Globus pallidus (tissue), 1 donor: ENCODE data around the gene EIF2B5.
A peak's percentile ranks its signal among the peaks of the same experiment; 100 is the strongest.
"Not testable (repeated sequence)": the region's sequence is repeated elsewhere in the genome, so short reads cannot be mapped to it uniquely, and the experiment has no call there.

Experiments
- DNase-seq: peaks from one replicate; pipeline ENCODE4 v3.0.0-alpha.2; 2015; ENCODE audit warnings: low spot score

The EIF2B5 gene

GRCh38 chr3:184135149-184135910, at the start of gene EIF2B5:
TSS of gene EIF2B5 (plus strand) at chr3:184135358. CDS start at chr3:184135386, 28 bp downstream.
- peak; percentile 95 for DNase-seq

DNA sequence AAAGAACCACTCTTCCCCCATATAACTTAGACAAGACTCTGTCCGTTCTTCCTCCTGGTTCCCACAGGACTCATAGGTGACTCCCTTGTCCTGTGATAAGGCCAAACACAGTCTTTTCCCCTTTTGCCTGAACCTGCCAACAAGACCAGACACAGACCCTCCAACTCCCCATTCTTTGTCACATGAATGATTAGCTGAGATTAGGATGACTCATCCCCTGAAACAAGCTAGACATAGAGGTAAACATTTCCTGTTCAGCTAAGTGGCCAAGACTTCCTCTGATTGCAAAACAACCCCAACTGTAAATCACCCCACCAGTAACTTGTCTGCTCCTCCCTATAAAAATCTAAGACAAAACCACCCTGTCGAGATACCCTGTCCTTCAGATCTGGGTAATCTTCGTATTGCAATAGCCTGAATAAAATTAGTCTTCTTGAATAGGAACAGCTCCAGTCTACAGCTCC, 49.7 kb upstream of the EIF2B5 start:
- no peak for DNase-seq

GRCh38 chr3:184092199-184092598, 43.0 kb upstream of the EIF2B5 start:
- no peak for DNase-seq

- no peak for DNase-seq
Measured at GRCh38 chr3:184096811-184097383, 38.3 kb upstream of the EIF2B5 start, which contains the start of gene HTR3E. TSS of gene HTR3E (plus strand) at chr3:184097064. CDS start at chr3:184097530, 466 bp downstream.

DNA sequence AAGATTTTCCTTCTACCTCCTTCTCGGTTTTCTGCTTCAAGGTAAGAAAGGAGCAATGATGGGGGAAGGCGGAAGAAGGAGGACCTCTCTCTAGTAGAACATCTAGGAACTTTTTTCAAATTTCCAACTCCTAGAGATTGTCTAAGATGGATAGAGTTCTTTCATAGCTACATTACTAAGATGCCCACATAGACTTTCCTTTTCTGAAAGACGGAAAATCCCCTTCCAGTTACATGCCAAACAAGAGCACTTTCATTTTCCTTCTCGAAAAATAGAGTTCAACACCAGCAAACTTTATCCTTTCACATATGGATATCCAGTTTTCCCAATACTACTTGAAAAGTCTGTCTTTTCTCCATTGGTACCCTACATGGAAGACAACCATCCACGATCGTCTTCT, 37.6 kb upstream of the EIF2B5 start:
- no peak for DNase-seq

- no peak for DNase-seq
Measured at GRCh38 chr3:184099806-184100686, 35.1 kb upstream of the EIF2B5 start.

DNA sequence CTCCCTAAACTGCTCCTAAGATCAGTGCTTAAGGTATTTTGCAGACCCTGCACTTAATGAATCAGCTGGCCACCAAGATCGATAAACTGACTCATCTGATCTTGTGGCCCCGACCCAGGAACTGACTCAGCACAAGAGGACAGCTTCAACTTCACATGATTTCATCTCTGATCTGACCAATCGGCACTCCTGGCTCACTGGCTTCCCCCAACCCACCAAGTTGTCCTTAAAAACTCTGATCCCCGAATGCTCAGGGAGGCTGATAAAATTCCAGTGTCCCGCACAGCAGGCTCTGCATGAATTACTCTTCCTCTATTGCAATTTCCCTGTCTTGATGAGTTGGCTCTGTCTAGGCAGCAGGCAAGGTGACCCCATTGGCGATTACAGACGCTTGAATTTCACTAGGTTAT, 24.8 kb upstream of the EIF2B5 start:
- DNase-seq = no peak

GRCh38 chr3:184116017-184116416, 19.1 kb upstream of the EIF2B5 start:
- no peak for DNase-seq

GRCh38 chr3:184117636-184118035, 17.5 kb upstream of the EIF2B5 start:
- no peak for DNase-seq

- DNase-seq = not testable (repeated sequence)
Measured at GRCh38 chr3:184121031-184121430, 14.1 kb upstream of the EIF2B5 start.

DNA sequence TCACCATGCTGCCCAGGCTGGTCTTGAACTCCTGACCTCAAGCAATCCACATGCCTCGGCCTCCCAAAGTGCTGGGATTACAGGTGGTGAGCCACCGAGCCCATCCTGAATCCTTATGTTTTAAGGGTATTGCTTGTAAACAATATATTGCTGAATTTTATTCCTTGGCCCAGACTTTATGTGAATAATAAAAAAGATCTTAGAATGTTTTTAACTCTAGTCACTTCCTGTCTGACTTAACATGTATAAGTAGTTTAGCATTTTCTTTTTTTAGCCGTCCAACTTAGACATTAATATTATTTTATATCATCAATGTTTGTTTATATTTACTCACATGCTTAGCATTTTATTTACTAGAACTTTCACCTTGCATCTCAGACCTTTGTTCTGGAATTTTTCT, 9.2 kb upstream of the EIF2B5 start:
- DNase-seq = no peak

DNA sequence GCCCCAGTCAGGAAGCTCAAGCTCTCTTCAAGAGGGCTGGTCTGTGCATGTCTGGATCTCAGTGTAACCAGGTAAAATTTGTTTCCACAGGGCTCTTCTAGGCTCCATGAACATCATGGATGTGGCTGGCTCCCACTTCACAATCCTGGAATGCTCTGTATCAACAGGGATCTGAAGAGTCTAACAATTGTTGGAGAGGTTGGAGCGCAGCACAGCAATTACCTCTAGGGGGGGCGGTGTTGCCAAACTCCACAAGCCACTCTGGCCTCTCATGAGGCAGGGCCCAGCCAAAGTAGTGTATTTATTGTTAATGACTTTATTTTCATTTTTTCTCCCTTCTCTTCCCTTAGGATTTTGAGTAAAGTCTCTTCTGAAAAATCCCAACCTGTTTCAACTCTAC, 6.1 kb upstream of the EIF2B5 start:
- DNase-seq = no peak

DNA sequence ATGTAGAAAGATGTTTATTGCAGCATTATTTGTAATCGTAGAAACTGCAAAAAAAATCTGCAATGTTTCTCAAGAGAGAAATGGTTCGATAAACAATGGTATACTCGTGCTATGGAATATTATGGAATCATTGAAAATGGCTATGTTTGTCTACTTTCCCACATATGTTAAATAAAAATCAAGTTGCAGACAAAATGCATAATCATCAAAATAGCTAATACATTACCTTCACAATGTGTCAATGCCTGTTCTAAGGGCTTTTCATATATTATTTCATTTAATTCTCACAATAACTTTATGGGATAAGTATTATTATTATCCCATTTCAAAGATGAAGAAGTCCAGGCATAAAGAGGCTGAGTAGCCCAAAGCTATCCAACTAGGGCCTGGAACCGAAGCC, 2.2 kb upstream of the EIF2B5 start:
- no peak for DNase-seq

- DNase-seq = peak; percentile 82
Measured at GRCh38 chr3:184133840-184134745, 1.1 kb upstream of the EIF2B5 start.

DNA sequence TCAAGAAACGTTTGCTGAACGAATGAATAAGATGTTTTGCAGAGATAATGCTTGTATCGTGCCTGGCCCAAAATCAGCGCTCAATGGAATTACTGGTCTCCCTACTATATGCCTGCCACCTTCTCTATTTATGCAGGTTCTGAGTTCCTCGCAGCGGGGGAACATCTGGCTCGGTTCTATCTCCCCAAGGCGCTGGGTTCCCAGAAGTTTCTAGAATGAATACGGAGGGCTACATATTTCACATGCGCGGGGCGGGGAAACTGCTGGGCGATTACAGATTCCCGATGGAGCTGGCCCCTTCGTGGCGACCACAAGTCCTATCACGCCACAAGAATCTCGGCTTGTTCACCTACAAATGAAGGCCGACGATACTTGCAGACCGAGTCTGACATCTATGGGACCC, 411 bp upstream of the EIF2B5 start:
- no peak for DNase-seq

DNA sequence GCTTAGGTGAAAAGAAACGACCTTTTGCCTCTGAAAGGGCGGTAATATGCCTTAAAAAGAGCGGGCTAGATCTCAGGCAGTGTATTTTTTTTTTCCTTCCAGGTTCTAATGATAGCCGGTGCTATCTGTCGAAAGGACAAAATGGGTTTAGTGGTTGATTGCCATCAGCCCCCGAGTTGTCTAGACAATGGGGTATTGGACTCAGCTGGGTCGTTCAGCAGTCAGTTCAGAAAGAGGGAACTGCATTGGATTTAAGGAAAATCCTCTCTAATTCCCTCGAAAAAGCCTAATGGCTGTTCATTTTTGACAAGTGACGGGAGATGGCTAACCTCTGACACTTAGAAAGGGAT, 728 bp downstream of the EIF2B5 start:
- DNase-seq = no peak

DNA sequence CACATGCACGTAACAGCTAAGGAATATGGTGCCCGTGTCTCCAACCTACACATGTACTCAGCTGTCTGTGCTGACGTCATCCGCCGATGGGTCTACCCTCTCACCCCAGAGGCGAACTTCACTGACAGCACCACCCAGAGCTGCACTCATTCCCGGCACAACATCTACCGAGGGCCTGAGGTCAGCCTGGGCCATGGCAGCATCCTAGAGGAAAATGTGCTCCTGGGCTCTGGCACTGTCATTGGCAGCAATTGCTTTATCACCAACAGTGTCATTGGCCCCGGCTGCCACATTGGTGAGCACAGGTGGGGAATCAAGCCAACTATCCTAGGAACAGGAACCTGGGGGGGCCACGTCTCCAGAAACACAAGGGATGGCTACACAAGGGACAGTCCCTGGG, 5.3 kb downstream of the EIF2B5 start:
- no peak for DNase-seq

GRCh38 chr3:184142199-184142598, 7.0 kb downstream of the EIF2B5 start:
- no peak for DNase-seq

GRCh38 chr3:184143327-184143726, 8.2 kb downstream of the EIF2B5 start:
- DNase-seq = no peak

DNA sequence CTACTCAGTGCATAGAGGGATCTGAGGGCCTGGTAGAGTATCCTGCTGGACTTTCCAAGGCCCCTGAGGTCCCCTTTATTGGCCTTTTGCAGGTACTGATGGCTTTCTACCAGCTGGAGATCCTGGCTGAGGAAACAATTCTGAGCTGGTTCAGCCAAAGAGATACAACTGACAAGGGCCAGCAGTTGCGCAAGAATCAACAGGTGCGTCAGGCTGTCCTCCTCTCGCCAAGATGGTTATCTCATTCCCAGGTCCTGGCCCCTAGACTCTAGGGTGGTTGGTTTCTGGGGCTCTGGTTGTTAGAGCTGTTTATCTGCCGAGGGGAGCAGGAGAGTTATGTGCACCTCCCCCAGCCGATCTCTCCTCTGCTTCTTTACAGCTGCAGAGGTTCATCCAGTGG, 9.3 kb downstream of the EIF2B5 start:
- DNase-seq = no peak

DNA sequence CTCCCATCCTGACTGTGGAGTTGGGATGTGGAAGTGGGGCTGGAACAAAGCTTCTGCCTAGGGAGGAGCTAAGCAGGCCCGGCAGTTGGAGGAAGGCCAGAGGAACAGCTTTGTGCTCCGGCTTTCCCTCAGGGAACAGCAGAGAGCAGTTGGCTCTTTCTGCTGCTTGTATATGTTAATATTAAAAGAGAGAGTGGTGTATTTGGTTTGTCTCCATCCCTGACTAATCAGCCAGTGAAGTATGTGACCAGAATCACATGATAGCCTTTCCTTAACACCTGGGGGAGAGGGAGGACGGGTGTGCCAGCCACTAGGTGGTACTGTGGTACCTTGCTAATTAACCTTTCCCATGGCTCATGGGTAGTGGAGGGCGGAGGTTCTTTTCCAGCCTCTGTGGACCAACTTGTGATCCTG, 10.0 kb downstream of the EIF2B5 start:
- DNase-seq = peak; percentile 18
